ENCODE results near the gene ZIC4. TPM values are rescaled to one million over a fixed set of nuclear protein-coding genes. Genes with fewer than 3 reads are reported as not detected.

ZIC4 gene
- total and polyA plus RNA-seq, 2 of the 8 experiments (the other 6 are each of a cell fraction or from before 2014, with no cell fraction given), result 0.03 to 0.13 TPM

GRCh38 chr3:147418808-147419701 is 12.7 kb upstream of the ZIC4 start (continued):
- peak; percentile 41 for TF ChIP-seq CTBP2 (IDR thresholded peaks at IDR 0.05; ENCODE audit: borderline replicate concordance, insufficient read depth, insufficient read length, low read length)
- no peak for TF ChIP-seq BACH1 (IDR thresholded peaks at IDR 0.05; ENCODE audit: low read length)
- no peak for TF ChIP-seq POLR2AphosphoS5 (IDR thresholded peaks at IDR 0.05; ENCODE audit: low read depth, low read length)
- peak; percentile 58 for TF ChIP-seq KDM4A (IDR thresholded peaks at IDR 0.05; ENCODE audit: low read depth, low read length, severe bottlenecking)
- no peak for TF ChIP-seq HDAC6 (IDR thresholded peaks at IDR 0.05; ENCODE audit: low read depth, low read length)
- peak; percentile 92 for TF ChIP-seq E2F6 (IDR thresholded peaks at IDR 0.05)
- 0 out of 2 replicates have a peak, but pooled peaks have one; percentile 36 for TF ChIP-seq YY1 (IDR thresholded peaks at IDR 0.05; ENCODE audit: low read depth, low read length)
- TF ChIP-seq CHD1 (IDR thresholded peaks at IDR 0.05; ENCODE audit: low read depth, low read length), result 0 out of 2 replicates have a peak, but pooled peaks have one; percentile 30
- no peak for TF ChIP-seq TAF7 (optimal IDR thresholded peaks at IDR 0.05; ENCODE audit: borderline replicate concordance, low read depth, low read length)
- no peak for TF ChIP-seq ZNF274 (IDR thresholded peaks at IDR 0.05; ENCODE audit: borderline replicate concordance, extremely low read depth, low read length)
- no peak for TF ChIP-seq TCF12 (IDR thresholded peaks at IDR 0.05; ENCODE audit: low read depth, low read length)
- no peak for TF ChIP-seq JUN (IDR thresholded peaks at IDR 0.05; ENCODE audit: low read depth, low read length)
- TF ChIP-seq RFX5 (IDR thresholded peaks at IDR 0.05; ENCODE audit: borderline replicate concordance, low read depth, low read length), result no peak
- TF ChIP-seq NRF1 (IDR thresholded peaks at IDR 0.05; ENCODE audit: low read depth, low read length), result peak; percentile 62
- no peak for TF ChIP-seq RXRA (IDR thresholded peaks at IDR 0.05; ENCODE audit: insufficient read depth, low read depth, low read length)
- no peak; the same call in 1 of the 2 replicates for TF ChIP-seq EGR1 (IDR thresholded peaks at IDR 0.05; ENCODE audit: borderline replicate concordance, low read depth, low read length)
- TF ChIP-seq CEBPB (IDR thresholded peaks at IDR 0.05; ENCODE audit: low read depth, low read length), result no peak
- no peak for TF ChIP-seq PHF8 (conservative IDR thresholded peaks at IDR 0.05; ENCODE audit: low read depth, low read length)
- no peak for TF ChIP-seq SAP30 (IDR thresholded peaks at IDR 0.05; ENCODE audit: insufficient read depth, insufficient replicate concordance, low read length)
- TF ChIP-seq SP2 (IDR thresholded peaks at IDR 0.05; ENCODE audit: low read length), result no peak
- no peak for TF ChIP-seq CBX8 (IDR thresholded peaks at IDR 0.05; ENCODE audit: borderline replicate concordance, low read depth, low read length)
- no peak for TF ChIP-seq GABPA (IDR thresholded peaks at IDR 0.05; ENCODE audit: borderline replicate concordance, insufficient read depth, low read length)
- no peak for TF ChIP-seq BCL11A (IDR thresholded peaks at IDR 0.05; ENCODE audit: low read depth in 2 of 2, low read length in 2 of 2)

Data from H1 (cell line).